GM21717 (cell line): Measurements from ENCODE around the gene UBXN11.

Source experiments
- ATAC-seq: cut with Tn5 transposase; IDR thresholded peaks from one replicate; pipeline ENCODE4 v1.9.1; 2021; ENCODE audit warnings: mild to moderate bottlenecking, moderate library complexity; ENCODE audit not compliant: unreplicated experiment

The UBXN11 gene

GRCh38 chr1:26306290-26307229 is at the start of gene UBXN11:
Gene UBXN11, minus strand, starts transcription at chr1:26306636. Its CDS starts 3,753 bp downstream, at chr1:26302883.
- ATAC-seq, result peak; percentile 95

- no peak for ATAC-seq
Observed at GRCh38 chr1:26356106-26356505, 49.7 kb upstream of the UBXN11 start.

- no peak for ATAC-seq
Observed at GRCh38 chr1:26354972-26355371, 48.5 kb upstream of the UBXN11 start.

- ATAC-seq, result no peak
Observed at GRCh38 chr1:26353976-26354820, 47.8 kb upstream of the UBXN11 start, which contains the start of gene CRYBG2. Gene CRYBG2, minus strand, starts transcription at chr1:26354130. Its CDS starts 7,473 bp downstream, at chr1:26346657.

GRCh38 chr1:26353210-26353859 is 46.9 kb upstream of the UBXN11 start:
- no peak for ATAC-seq

- no peak for ATAC-seq
Observed at GRCh38 chr1:26352338-26352679, 45.9 kb upstream of the UBXN11 start.

- ATAC-seq, result no peak
Observed at GRCh38 chr1:26351590-26352337, 45.3 kb upstream of the UBXN11 start.

- no peak for ATAC-seq
Observed at GRCh38 chr1:26350701-26351589, 44.5 kb upstream of the UBXN11 start.

GRCh38 chr1:26350343-26350700 is 43.9 kb upstream of the UBXN11 start:
- no peak for ATAC-seq

- no peak for ATAC-seq
Observed at GRCh38 chr1:26349877-26350244, 43.4 kb upstream of the UBXN11 start.

GRCh38 chr1:26349188-26349876 is 42.9 kb upstream of the UBXN11 start:
- ATAC-seq, result no peak

GRCh38 chr1:26346274-26347033 is 40.0 kb upstream of the UBXN11 start:
- no peak for ATAC-seq

- ATAC-seq, result no peak
Observed at GRCh38 chr1:26345718-26346117, 39.3 kb upstream of the UBXN11 start.

GRCh38 chr1:26344147-26344920 is 37.9 kb upstream of the UBXN11 start:
- no peak for ATAC-seq

GRCh38 chr1:26340047-26340481 is 33.6 kb upstream of the UBXN11 start:
- no peak for ATAC-seq

- no peak for ATAC-seq
Observed at GRCh38 chr1:26338670-26339069, 32.2 kb upstream of the UBXN11 start.

- no peak for ATAC-seq
Observed at GRCh38 chr1:26337625-26338024, 31.2 kb upstream of the UBXN11 start.

GRCh38 chr1:26337206-26337535 is 30.7 kb upstream of the UBXN11 start:
- no peak for ATAC-seq
